Gastroesophageal sphincter (tissue), 3 donors: ENCODE measurements around the gene CHCT1.

ENCODE experiments used
- EP300 ChIP-seq: sonication (generic); formaldehyde crosslinking; IDR thresholded peaks from one replicate; pipeline ENCODE4 v1.6.1; 2017; ENCODE audit warnings: antibody characterized with exemption, mild to moderate bottlenecking
- POLR2A ChIP-seq, 2 donors: fragments of 450-650 bp; IDR thresholded peaks; one replicate each; pipeline ENCODE4 v1.6.1; 2017; ENCODE audit warnings: antibody characterized with exemption in 2 of 2, mild to moderate bottlenecking in 2 of 2, moderate library complexity in 1 of 2
- POLR2AphosphoS5 ChIP-seq: sonication (generic); formaldehyde crosslinking; IDR thresholded peaks from one replicate; pipeline ENCODE4 v1.6.1; 2017; ENCODE audit warnings: antibody characterized with exemption
- TF ChIP-seq, protein P1 (sequence below), 4 experiments: fragments of 200-600 bp in 2 of 4; fragments of 450-650 bp in 2 of 4; sonication (generic) in 1 of 4; IDR thresholded peaks; one replicate each; pipeline ENCODE4 v1.5.1; 2017 to 2019; ENCODE audit warnings: antibody characterized with exemption in 4 of 4, mild to moderate bottlenecking in 2 of 4, moderate library complexity in 2 of 4

DNA sequence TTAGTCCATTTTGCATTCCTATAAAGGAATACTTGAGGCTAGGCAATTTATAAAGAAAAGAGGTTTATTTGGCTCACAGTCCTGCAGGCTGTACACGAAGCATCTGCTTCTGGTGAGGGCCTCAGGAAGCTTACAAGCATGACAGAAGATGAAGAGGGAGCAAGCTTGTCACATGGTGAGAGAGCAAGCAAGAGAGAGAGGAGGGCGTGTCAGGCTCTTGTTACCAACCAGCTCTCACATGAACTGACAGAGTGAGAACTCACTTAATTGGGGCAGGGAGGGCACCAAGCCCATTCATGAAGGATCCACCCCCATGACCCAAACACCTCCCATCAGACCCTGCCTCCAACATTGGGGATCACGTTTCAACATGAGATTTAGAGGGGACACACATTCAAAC lies 1.6 kb downstream of the CHCT1 start:
- TF ChIP-seq, protein P1, sequence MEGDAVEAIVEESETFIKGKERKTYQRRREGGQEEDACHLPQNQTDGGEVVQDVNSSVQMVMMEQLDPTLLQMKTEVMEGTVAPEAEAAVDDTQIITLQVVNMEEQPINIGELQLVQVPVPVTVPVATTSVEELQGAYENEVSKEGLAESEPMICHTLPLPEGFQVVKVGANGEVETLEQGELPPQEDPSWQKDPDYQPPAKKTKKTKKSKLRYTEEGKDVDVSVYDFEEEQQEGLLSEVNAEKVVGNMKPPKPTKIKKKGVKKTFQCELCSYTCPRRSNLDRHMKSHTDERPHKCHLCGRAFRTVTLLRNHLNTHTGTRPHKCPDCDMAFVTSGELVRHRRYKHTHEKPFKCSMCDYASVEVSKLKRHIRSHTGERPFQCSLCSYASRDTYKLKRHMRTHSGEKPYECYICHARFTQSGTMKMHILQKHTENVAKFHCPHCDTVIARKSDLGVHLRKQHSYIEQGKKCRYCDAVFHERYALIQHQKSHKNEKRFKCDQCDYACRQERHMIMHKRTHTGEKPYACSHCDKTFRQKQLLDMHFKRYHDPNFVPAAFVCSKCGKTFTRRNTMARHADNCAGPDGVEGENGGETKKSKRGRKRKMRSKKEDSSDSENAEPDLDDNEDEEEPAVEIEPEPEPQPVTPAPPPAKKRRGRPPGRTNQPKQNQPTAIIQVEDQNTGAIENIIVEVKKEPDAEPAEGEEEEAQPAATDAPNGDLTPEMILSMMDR (IDR thresholded peaks at IDR 0.05): no peak
- TF ChIP-seq POLR2AphosphoS5 (no peak), POLR2A (IDR thresholded peaks at IDR 0.05) (no peak), EP300 (no peak)
